Measurements from ENCODE around the gene GATAD2A.

GATAD2A gene

DNA sequence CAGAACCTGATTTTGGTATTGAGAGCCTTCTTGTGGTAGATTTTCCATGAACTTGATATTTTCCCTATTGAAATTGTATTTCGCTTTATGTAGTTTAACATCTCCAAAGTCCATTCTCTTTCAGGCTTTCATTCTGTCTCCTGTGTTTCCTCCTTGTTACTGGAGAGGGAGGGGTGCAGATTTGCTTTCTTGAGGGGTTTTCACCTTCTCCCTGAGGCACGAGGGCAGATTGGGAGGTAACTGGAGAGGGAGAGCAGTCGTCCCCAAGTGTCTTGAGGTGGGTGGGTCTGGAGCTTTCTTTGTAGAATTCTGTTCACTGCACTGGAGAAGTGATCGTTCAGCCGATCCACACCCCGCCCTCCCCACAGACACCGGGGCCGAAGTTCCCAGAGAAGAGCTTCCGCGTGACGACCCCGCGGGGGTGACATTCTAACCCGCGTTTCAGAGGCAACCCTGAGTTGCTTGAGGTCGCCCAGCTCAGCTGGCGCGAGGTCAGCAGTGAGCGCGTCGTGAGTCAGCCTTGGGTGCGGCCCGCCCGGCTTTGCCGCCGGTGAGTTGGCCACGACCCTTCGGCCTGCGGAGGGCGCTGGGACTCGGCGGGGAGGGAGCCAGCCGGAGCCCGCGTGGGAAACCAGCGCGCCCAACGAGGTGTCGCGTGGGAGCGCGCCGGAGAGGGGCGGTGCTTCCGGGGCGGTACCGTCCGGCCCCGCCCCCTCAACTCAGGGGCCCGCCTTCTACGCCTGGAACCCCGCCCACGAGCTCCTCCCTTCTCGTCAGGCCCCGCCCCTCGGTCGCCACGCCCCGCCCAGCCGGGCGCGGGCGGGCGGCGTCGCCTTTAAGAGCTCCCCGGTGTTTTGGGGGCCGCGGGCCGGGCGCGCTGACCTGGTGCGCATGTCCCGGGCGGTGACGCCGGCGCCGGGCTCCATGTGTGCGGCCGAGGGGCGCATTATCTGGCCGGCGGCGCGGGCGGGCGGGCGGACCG lies at the start of gene GATAD2A:
GATAD2A (plus strand) TSS at position 797 of the 982 bp plus-strand sequence. CDS start 59,671 bp downstream, outside the sequence.
- TF ChIP-seq CTCF (IDR thresholded peaks at IDR 0.05; ENCODE audit: low read depth, low read length) = no peak
- H3K4me3 ChIP-seq (ENCODE audit: low read depth, low read length) = peak within 1 kb of the TSS; percentile 80
- in situ Hi-C loops (cut with HindIII; ENCODE audit: low sequenced_read_pairs) = no loop called here
- peak; percentile 95 for DNase-seq (ENCODE audit: low read depth, low spot score)

- in situ Hi-C loops (cut with HindIII; ENCODE audit: low sequenced_read_pairs) = no loop called here
- no peak for TF ChIP-seq CTCF (IDR thresholded peaks at IDR 0.05; ENCODE audit: low read depth, low read length)
- no peak overlapping the region for H3K4me3 ChIP-seq (ENCODE audit: low read depth, low read length)
- DNase-seq (ENCODE audit: low read depth, low spot score) = no peak
These were observed 49.0 kb upstream of the GATAD2A start for GRCh38 chr19:19356500-19356899.

- no peak for TF ChIP-seq CTCF (IDR thresholded peaks at IDR 0.05; ENCODE audit: low read depth, low read length)
- DNase-seq (ENCODE audit: low read depth, low spot score) = no peak
- in situ Hi-C loops (cut with HindIII; ENCODE audit: low sequenced_read_pairs) = no loop called here
- H3K4me3 ChIP-seq (ENCODE audit: low read depth, low read length) = no peak overlapping the region
These were observed 48.4 kb upstream of the GATAD2A start for GRCh38 chr19:19356901-19357566.

DNA sequence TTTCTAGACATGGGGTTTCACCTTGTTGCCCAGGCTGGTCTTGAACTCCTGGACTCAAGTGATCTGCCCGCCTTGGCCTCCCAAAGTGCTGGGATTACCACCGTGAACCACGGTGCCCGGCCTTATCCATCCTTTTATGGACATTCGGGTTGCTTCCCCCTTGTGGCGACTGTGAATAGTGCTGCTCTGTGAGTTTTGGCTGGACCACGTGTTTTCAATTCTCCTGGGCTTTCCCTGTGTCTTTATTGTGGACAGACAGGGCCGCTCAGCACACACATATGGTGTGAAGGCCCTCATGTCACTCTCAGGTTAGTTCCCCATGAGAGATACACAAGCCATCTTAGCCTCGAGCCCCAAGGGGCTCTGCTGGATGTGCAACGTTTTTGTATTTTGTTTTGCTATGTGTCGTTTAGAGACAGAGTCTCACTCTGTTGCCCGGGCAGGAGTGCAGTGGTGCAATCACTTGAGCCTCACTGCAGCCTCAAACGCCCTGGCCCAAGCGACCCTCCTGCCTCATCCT lies 44.3 kb upstream of the GATAD2A start:
- DNase-seq (ENCODE audit: low read depth, low spot score) = peak; percentile 81
- in situ Hi-C loops (cut with HindIII; ENCODE audit: low sequenced_read_pairs) = no loop called here
- no peak overlapping the region for H3K4me3 ChIP-seq (ENCODE audit: low read depth, low read length)
- TF ChIP-seq CTCF (IDR thresholded peaks at IDR 0.05; ENCODE audit: low read depth, low read length) = peak; percentile 89

- TF ChIP-seq CTCF (IDR thresholded peaks at IDR 0.05; ENCODE audit: low read depth, low read length) = no peak
- no peak for DNase-seq (ENCODE audit: low read depth, low spot score)
- in situ Hi-C loops (cut with HindIII; ENCODE audit: low sequenced_read_pairs) = no loop called here
- H3K4me3 ChIP-seq (ENCODE audit: low read depth, low read length) = no peak overlapping the region
These were observed 43.4 kb upstream of the GATAD2A start for GRCh38 chr19:19362075-19362474.
